B cell (primary cell): ENCODE measurements around the gene C1orf105.

Experiments
- CTCF ChIP-seq: fragments of 200-600 bp; IDR thresholded peaks from one replicate; pipeline ENCODE4 v1.8.0; 2022; ENCODE audit warnings: antibody characterized with exemption, mild to moderate bottlenecking
- EZH2 ChIP-seq: IDR thresholded peaks from 2 replicates; pipeline ENCODE4 v1.6.1; 2012; ENCODE audit warnings: borderline replicate concordance, low read depth, mild to moderate bottlenecking, moderate library complexity, low read length; ENCODE audit not compliant: insufficient read depth, poor library complexity, severe bottlenecking

GRCh38 chr1:172406968-172407367 is 13.5 kb upstream of the C1orf105 start:
- TF ChIP-seq CTCF (no peak), EZH2 (no peak)
